ENCODE measurements around the gene FAM110C.

DNA sequence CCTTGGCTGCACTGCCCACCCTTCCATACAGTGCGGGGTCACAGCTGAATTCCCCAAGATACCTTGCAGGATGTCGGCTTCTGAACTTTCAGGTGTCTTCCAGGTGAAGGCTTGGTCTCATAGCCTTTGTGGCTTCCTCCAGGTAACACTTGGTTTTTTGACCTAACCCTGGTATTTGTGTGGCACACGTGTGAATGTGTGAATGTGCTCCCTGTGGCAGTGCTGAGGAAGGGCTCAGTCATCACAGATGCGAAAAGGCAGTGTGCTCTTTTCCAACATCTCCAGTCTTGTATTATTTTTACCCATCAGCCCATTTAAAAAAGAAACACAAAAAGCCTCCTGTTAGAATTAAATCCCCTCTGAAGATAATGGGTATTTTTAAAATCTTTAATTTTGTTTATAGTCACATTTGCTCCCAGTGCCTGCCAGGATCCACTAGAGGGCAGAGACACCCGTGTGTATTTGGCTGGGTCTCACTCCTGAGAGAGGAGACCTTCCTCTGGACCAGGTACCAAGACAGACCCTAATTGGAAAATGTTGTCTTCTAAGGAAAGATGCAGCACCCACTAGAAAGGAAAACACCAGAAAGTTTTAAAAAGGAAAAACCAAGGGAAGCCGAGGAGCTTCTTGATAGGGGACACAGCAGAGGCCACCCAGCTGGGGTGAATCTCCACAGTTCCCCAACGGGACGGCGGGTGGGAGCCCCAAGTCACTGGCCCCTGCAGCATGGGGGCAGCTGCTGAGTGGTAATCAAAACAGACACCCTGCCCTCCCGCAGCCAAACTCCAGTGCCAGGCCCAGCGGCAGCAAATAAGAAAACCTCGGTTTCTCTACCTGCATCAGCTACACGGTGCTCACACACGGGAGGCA is 27.7 kb downstream of the FAM110C start:
- TF ChIP-seq, protein P1, sequence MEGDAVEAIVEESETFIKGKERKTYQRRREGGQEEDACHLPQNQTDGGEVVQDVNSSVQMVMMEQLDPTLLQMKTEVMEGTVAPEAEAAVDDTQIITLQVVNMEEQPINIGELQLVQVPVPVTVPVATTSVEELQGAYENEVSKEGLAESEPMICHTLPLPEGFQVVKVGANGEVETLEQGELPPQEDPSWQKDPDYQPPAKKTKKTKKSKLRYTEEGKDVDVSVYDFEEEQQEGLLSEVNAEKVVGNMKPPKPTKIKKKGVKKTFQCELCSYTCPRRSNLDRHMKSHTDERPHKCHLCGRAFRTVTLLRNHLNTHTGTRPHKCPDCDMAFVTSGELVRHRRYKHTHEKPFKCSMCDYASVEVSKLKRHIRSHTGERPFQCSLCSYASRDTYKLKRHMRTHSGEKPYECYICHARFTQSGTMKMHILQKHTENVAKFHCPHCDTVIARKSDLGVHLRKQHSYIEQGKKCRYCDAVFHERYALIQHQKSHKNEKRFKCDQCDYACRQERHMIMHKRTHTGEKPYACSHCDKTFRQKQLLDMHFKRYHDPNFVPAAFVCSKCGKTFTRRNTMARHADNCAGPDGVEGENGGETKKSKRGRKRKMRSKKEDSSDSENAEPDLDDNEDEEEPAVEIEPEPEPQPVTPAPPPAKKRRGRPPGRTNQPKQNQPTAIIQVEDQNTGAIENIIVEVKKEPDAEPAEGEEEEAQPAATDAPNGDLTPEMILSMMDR (conservative IDR thresholded peaks at IDR 0.05 in 1 of 2, IDR thresholded peaks at IDR 0.05 in 1 of 2; ENCODE audit: low read depth in 1 of 2, low read length in 2 of 2): peak; percentile 22 to 43
- TF ChIP-seq EZH2 (IDR thresholded peaks at IDR 0.05; ENCODE audit: low read length, missing control alignments): no peak
